Activated CD8-positive, alpha-beta memory T cell treated with anti-CD3 and anti-CD28 coated beads, Interleukin-2, amount 50 U/mL, for 24 hours (primary cell): Measurements from ENCODE around the gene KLHL1.
"Not testable (repeated sequence)": the region's sequence is repeated elsewhere in the genome, so short reads cannot be mapped to it uniquely, and the experiment has no call there.

Experiments
- DNase-seq: peaks from one replicate; pipeline ENCODE4 v3.0.0-alpha.2; 2020; ENCODE audit errors: extremely low read depth

KLHL1 gene, protein sequence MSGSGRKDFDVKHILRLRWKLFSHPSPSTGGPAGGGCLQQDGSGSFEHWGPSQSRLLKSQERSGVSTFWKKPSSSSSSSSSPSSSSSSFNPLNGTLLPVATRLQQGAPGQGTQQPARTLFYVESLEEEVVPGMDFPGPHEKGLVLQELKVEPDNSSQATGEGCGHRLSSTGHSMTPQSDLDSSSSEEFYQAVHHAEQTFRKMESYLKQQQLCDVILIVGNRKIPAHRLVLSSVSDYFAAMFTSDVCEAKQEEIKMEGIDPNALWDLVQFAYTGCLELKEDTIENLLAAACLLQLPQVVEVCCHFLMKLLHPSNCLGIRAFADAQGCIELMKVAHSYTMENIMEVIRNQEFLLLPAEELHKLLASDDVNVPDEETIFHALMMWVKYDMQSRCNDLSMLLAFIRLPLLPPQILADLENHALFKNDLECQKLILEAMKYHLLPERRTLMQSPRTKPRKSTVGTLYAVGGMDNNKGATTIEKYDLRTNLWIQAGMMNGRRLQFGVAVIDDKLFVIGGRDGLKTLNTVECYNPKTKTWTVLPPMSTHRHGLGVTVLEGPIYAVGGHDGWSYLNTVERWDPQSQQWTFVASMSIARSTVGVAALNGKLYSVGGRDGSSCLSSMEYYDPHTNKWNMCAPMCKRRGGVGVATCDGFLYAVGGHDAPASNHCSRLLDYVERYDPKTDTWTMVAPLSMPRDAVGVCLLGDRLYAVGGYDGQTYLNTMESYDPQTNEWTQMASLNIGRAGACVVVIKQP

DNA sequence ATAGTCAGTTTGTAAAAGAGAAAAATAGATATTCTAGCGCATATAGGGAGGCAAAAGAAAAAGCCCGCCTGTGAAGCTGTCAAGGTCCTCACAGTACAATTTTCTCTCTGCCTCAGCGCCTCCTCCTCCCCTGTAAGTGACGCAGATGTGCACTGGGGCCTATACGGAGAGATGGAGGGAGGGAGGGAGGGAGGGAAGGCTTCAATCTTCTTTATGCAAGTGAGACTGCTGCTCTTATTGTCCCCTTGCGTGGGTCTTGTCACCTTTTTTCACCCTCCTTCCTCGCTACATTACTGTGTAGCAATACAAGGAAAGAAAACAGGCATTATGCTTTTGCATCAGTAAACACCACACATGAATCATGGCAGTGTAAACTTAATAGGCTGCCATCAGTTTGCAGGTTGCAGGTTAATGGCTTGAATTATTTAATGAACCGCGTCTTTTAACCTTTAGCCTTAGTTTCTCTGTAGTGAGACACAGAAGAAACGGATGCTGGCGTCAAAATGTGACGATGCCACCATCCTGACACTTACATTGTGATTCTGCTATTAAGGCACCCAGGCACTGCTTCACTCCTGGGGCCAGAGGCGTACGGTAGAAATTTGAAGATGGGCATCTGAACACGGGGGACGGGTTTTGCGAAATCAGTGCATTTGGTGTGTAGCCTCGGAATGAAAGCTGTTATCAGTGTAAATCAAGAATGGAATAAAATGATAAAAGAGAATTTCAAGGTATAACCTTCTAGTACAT, at the start of gene KLHL1:
KLHL1 (minus strand) TSS at position 97 of the 750 bp plus-strand sequence. CDS start 753 bp downstream, outside the sequence.
- no peak for DNase-seq

GRCh38 chr13:70142658-70143057, 34.4 kb upstream of the KLHL1 start:
- not testable (repeated sequence) for DNase-seq

- DNase-seq, result no peak
Measured at GRCh38 chr13:70128098-70128497, 19.8 kb upstream of the KLHL1 start.

GRCh38 chr13:70125693-70126092, 17.4 kb upstream of the KLHL1 start:
- no peak for DNase-seq

- no peak for DNase-seq
Measured at GRCh38 chr13:70117338-70117905, 9.2 kb upstream of the KLHL1 start.

GRCh38 chr13:70107498-70108281, 562 bp downstream of the KLHL1 start, which contains the start of gene ATXN8OS:
Gene ATXN8OS, plus strand, starts transcription at chr13:70107826.
- no peak for DNase-seq

- no peak for DNase-seq
Measured at GRCh38 chr13:70107125-70107497, 1.1 kb downstream of the KLHL1 start.

GRCh38 chr13:70104481-70104880, 3.8 kb downstream of the KLHL1 start:
- DNase-seq, result no peak

- DNase-seq, result no peak
Measured at GRCh38 chr13:70098669-70099068, 9.6 kb downstream of the KLHL1 start.

GRCh38 chr13:70090036-70090723, 18.1 kb downstream of the KLHL1 start:
- no peak for DNase-seq

- no peak for DNase-seq
Measured at GRCh38 chr13:70088926-70089325, 19.3 kb downstream of the KLHL1 start.

DNA sequence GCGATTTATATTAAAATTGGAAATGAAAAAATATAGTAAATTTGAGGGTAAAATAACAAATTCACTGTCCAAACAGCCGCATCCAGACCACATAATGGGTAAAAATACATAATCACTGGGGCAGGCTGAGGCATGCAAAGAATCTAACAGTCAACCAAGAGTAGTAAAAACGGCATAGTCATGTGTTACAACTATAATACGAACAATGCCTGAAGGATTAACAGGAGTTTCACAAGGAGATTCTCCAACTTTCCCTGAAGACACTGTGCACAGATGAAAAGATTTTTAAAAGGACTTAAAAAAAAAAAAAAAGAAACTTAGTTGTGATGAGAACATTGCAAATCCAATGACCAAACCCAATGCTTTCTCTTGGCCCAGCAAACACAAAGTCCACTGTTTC, 21.0 kb downstream of the KLHL1 start:
- no peak for DNase-seq

- no peak for DNase-seq
Measured at GRCh38 chr13:70080012-70080411, 28.2 kb downstream of the KLHL1 start.

DNA sequence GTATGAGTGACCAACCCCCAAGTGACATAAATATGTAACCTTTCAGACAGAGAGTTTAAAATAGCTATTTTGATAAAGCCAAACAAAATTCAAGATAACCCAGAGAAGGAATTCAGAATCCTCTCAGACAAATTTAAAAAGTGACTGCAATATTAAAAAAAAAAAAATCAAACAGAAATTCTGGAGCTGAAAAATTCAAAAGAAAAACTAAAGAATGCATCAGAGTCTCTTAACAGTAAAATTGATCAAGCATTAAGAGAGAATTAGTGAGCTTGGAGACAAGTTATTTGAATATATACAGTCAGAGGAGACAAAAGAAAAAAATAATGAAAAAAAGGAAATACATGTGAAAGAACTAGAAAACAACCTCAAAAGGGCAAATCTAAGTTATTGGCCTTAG, 53.7 kb downstream of the KLHL1 start:
- DNase-seq, result no peak

DNA sequence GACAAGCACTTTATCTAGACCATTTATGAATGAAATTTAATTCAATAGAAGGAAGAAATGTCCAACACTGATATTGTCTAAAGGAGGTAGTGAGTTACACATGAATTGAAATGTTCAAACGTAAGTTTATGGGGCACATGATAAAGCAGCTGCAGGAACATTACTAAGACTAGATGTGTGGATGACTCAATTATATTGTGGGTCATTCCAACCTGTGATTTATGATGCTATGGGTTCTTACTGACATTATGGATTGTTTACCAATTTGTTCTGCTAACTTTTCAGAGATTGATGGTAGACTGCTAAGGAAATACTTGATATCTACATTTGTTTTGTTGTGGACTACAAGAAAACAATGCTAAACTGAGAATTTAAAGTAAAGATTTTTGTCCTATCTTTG, 56.7 kb downstream of the KLHL1 start:
- no peak for DNase-seq

- DNase-seq, result no peak
Measured at GRCh38 chr13:70043685-70044084, 64.6 kb downstream of the KLHL1 start.

GRCh38 chr13:70042193-70042592, 66.1 kb downstream of the KLHL1 start:
- no peak for DNase-seq

- DNase-seq, result no peak
Measured at GRCh38 chr13:70034286-70034685, 74.0 kb downstream of the KLHL1 start.

GRCh38 chr13:70027551-70027950, 80.7 kb downstream of the KLHL1 start:
- no peak for DNase-seq

DNA sequence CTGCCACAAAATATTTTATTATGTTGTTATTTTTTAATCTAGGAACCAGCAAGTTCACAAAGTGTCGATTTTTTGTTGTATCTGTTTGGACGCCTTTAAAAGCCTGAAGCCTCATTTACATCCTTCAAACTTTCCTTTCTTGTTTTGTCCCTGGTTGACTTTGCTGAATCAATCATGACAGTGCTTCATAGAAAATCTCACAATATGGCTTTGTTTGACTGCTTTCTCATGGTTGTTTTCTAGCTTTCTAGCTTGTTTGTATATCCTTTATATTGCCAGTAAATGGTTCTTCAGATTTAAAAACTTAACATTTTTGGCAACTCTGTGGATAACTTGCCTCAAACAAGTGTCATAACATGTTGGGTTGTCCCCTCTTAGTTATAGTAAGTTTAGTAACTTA, 84.7 kb downstream of the KLHL1 start:
- DNase-seq, result no peak

GRCh38 chr13:70022646-70023045, 85.6 kb downstream of the KLHL1 start:
- no peak for DNase-seq
